ENCODE data around the gene NCOA5. TPM values are rescaled to one million over a fixed set of nuclear protein-coding genes. Genes with fewer than 3 reads are reported as not detected.

NCOA5 gene
- 28.4 TPM for polyA plus RNA-seq (2013, experiment 1 of 2)
- 28.2 TPM for polyA plus RNA-seq (2013, experiment 2 of 2)

DNA sequence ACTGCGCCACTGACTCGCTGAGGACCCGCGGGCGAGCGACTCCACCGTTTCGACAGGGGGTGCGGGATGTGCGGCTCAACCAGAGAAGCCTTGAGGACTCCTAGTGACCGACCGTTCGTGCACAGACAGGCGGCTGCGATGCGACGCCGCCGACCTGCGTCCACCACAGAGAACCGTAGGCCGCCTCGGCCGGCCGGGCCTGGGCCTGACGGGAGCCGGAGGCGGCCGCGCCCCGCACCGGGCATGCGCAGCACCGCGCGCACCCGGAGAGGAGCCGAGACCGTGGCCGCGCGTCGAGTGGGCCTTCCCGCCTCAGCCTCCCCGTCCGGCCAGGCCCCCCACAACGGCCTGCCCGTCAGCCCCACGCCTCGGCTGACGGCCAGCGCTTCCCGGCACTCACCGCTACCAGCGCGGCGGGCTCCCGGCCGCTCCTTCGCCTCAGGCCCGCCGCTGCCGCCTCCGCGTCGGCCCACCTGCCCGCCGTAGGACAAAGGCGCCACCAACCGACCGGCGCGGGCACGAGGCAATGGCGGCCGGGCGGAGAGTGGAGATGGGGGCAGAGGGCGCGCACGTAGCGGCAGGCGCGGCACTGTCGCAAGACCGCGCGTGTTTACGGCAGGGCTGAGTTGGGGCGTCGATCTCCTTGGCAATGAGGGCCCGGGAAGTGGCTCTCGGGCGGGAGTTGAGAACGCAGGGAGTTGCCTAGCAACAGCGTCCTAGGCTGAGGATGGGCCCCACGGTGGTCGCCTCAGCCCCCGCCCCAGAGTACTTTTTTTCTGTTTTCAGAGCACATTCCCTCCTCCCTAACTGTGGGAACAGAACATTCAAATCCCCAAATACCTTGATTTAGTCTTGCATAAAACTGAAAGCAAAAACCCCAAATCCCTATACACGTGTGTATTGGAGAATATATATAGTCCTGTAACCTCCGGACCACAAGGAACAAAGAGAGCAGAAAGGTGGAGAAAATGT, at the start of gene NCOA5:
TSS of gene NCOA5 (minus strand) at position 546 of the 972 bp plus-strand sequence. CDS start 10,538 bp downstream, outside the sequence.
- no peaks in the 10 kb centered on the region for H3K9me3 ChIP-seq (ENCODE audit: insufficient read depth, low read depth, low read length)
- WGBS: under 1% methylated on average over 98 of the region's 100 CpGs
- H3K36me3 ChIP-seq (ENCODE audit: insufficient read depth, low read length): no peaks in the 10 kb centered on the region
- H3K4me1 ChIP-seq (ENCODE audit: insufficient read depth, low read length): peaks cover 16% of the 10 kb centered on the region; the same call in 1 of the 2 replicates
- peak within 1 kb of the TSS; percentile 99 for H3K9ac ChIP-seq (ENCODE audit: low read depth, low read length)
- peak within 1 kb of the TSS; percentile 97 for H3K27ac ChIP-seq (ENCODE audit: low read depth, low read length)
- H3K4me3 ChIP-seq (ENCODE audit: low read length): peak within 1 kb of the TSS; percentile 98
- no peaks in the 10 kb centered on the region for H3K27me3 ChIP-seq (ENCODE audit: insufficient read depth, low read length)

DNA sequence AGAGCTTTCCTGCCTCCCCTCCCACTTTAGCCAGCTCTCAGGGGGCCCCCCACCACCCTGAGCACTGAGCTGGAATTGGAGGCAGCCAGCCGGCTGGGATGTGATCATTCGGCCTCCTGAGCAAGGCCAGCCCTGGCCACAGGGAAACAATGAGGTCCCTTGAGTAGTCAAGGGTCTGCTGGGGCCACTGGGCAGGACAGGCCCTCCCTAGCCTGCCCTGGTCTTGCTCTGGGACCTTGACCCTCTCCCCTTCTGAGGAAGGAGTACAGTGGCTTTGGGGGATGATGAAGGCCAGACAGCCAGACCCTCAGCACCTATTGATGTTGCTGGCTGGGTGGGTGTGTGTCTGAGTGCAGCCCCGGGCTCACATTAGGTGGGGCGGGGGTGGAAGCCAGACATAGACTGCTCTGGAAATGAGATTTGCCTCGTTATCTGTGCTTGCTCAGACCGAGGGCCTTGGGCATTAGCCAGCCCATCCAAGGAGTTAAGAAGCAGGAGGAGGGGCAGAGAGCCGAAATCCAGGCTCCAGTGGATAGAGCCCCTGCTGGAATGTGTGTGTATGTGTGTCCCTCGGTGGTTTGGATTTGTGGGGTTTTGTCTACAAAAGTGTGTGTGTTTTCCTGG, 49.6 kb upstream of the NCOA5 start:
- peaks cover 18% of the 10 kb centered on the region; the same call in 1 of the 2 replicates for H3K4me1 ChIP-seq (ENCODE audit: insufficient read depth, low read length)
- H3K27ac ChIP-seq (ENCODE audit: low read depth, low read length): no peak overlapping the region
- H3K9ac ChIP-seq (ENCODE audit: low read depth, low read length): no peak overlapping the region
- H3K36me3 ChIP-seq (ENCODE audit: insufficient read depth, low read length): no peaks in the 10 kb centered on the region
- WGBS: 68% methylated on average over 8 of the region's 8 CpGs
- no peak overlapping the region for H3K4me3 ChIP-seq (ENCODE audit: low read length)
- no peaks in the 10 kb centered on the region for H3K9me3 ChIP-seq (ENCODE audit: insufficient read depth, low read depth, low read length)
- H3K27me3 ChIP-seq (ENCODE audit: insufficient read depth, low read length): peaks cover 3% of the 10 kb centered on the region; the same call in 1 of the 2 replicates

DNA sequence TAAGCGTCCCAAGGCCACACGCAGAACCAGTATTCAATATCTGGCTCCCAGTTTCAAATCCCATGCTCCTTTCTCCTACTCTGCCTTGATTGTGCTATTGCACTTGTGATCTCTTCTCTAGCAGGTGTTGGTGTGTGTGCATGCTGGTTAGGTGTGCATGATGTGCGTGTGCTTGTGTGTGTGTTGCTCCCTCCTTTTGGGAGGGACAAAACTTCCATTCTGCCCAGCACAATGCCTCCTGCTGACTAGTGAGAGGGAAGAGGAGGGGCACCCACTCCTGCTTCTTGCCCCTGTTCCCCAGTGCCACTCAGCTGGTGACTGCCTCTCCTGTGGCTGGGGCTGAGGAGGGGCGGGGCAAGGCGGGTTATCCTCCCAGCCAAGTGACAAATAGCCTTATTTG, 48.1 kb upstream of the NCOA5 start:
- Histone ChIP-seq H3K9ac (ENCODE audit: low read depth, low read length) (no peak overlapping the region), H3K9me3 (ENCODE audit: insufficient read depth, low read depth, low read length) (no peaks in the 10 kb centered on the region), H3K27ac (ENCODE audit: low read depth, low read length) (no peak overlapping the region), H3K27me3 (ENCODE audit: insufficient read depth, low read length) (peaks cover 6% of the 10 kb centered on the region; the same call in 1 of the 2 replicates), H3K4me1 (ENCODE audit: insufficient read depth, low read length) (peaks cover 18% of the 10 kb centered on the region; the same call in 1 of the 2 replicates), H3K36me3 (ENCODE audit: insufficient read depth, low read length) (no peaks in the 10 kb centered on the region), H3K4me3 (ENCODE audit: low read length) (no peak overlapping the region)
- 90% methylated on average over 3 of the region's 5 CpGs for WGBS

DNA sequence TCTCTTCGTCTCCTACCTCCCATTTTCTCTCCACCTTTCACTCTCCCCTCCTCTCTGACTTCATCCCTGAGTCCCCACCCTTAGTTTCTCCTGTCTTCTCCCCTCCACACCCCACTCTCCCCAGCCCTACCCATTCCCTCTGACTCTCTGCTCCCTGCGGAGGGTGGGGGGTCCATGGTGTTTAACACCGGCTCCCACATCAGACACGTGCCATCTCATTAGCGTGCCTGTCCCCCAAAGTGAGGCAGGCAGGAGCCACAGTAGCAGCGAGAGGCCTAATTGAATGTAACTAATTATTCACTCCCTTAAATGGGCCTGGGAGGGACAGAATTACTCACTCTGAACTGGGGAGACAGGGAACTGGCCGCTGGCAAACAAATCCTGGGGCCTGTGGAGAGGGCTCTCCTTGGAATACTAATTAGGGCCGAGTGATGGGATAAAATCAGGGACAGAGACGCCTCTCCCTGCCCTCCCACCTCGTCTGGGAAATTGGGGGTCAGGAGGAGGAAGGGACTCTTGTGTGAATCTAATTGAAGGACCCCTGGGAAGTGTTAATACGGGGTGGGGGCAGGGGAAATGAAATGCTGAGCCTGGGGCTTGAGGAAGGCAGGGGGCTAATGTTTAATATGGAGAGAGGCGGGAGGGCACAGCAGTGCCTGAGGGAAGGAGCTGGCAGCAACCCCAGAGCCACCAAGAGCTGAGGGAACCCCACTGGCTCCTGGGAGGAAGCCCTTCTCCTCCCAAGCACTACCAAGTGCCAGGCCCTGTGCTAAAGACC, 46.3 kb upstream of the NCOA5 start:
- H3K27me3 ChIP-seq (ENCODE audit: insufficient read depth, low read length): peaks cover 10% of the 10 kb centered on the region; the same call in 1 of the 2 replicates
- no peaks in the 10 kb centered on the region for H3K36me3 ChIP-seq (ENCODE audit: insufficient read depth, low read length)
- 27% methylated on average over 12 of the region's 12 CpGs for WGBS
- peak overlapping the region; percentile 12; the same call in 1 of the 2 replicates for H3K9ac ChIP-seq (ENCODE audit: low read depth, low read length)
- H3K4me1 ChIP-seq (ENCODE audit: insufficient read depth, low read length): peaks cover 18% of the 10 kb centered on the region; the same call in 1 of the 2 replicates
- no peak overlapping the region for H3K27ac ChIP-seq (ENCODE audit: low read depth, low read length)
- H3K4me3 ChIP-seq (ENCODE audit: low read length): no peak overlapping the region
- H3K9me3 ChIP-seq (ENCODE audit: insufficient read depth, low read depth, low read length): no peaks in the 10 kb centered on the region

DNA sequence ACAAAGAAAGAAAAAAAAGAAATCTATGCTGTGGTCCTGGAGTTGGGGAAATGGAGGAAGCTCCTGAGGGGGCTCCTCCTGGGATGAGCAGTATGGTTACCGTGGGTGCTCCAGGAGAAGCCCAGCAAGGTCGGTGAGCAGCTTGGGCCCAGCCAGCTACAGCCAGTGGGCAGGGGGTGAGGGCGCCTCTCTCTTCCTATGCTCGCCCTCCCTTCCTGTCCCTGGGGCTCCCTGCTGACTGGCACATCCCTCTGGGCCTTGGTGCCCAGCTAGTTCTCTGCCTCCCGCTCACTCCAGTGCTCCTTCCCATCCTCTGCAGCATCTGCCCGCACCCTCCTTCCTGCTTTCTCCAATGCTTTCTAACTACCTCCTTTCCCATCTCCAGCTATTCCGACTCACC, 45.0 kb upstream of the NCOA5 start:
- Histone ChIP-seq H3K4me1 (ENCODE audit: insufficient read depth, low read length) (peaks cover 13% of the 10 kb centered on the region; the same call in 1 of the 2 replicates), H3K27ac (ENCODE audit: low read depth, low read length) (no peak overlapping the region), H3K36me3 (ENCODE audit: insufficient read depth, low read length) (no peaks in the 10 kb centered on the region), H3K9ac (ENCODE audit: low read depth, low read length) (no peak overlapping the region), H3K27me3 (ENCODE audit: insufficient read depth, low read length) (peaks cover 21% of the 10 kb centered on the region), H3K4me3 (ENCODE audit: low read length) (no peak overlapping the region), H3K9me3 (ENCODE audit: insufficient read depth, low read depth, low read length) (no peaks in the 10 kb centered on the region)
- WGBS: 89% methylated on average over 7 of the region's 7 CpGs

DNA sequence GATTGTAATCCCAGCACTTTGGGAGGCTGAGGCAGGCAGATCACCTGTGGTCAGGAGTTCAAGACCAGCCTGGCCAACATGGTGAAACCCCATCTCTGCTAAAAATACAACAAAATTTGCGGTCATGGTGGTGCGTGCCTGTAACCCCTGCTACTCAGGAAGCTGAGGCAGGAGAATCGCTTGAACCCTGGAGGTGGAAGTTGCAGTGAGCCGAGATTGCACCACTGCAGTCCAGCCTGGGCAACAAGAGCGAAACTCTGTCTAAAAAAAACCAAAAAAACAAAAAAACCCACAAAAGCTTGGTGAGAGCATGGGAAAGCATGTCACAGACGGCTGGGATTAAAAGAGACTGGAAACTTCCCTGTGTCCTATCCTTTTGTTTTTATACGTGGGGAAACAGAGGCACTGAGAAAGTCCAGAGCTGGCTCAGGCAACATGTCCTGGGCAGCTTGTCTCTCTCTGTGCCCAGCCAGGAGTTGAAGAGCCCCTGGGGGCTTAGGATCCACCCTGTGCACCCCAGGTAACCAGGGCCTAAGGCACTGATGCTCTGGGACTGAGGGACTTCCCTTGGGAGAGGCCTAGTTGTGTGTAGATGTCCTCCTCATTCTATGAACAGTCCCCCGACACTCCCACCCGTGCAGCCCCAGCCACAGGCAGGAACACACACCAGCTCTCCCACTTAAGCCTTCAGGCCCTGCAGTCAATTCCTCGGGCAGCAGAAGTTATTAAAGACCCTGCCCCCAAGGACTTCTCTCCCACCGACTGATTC, 44.3 kb upstream of the NCOA5 start:
- WGBS: 87% methylated on average over 10 of the region's 11 CpGs
- H3K36me3 ChIP-seq (ENCODE audit: insufficient read depth, low read length): no peaks in the 10 kb centered on the region
- H3K27ac ChIP-seq (ENCODE audit: low read depth, low read length): no peak overlapping the region
- H3K4me3 ChIP-seq (ENCODE audit: low read length): no peak overlapping the region
- H3K9ac ChIP-seq (ENCODE audit: low read depth, low read length): no peak overlapping the region
- peaks cover 12% of the 10 kb centered on the region; the same call in 1 of the 2 replicates for H3K4me1 ChIP-seq (ENCODE audit: insufficient read depth, low read length)
- no peaks in the 10 kb centered on the region for H3K9me3 ChIP-seq (ENCODE audit: insufficient read depth, low read depth, low read length)
- H3K27me3 ChIP-seq (ENCODE audit: insufficient read depth, low read length): peaks cover 21% of the 10 kb centered on the region

DNA sequence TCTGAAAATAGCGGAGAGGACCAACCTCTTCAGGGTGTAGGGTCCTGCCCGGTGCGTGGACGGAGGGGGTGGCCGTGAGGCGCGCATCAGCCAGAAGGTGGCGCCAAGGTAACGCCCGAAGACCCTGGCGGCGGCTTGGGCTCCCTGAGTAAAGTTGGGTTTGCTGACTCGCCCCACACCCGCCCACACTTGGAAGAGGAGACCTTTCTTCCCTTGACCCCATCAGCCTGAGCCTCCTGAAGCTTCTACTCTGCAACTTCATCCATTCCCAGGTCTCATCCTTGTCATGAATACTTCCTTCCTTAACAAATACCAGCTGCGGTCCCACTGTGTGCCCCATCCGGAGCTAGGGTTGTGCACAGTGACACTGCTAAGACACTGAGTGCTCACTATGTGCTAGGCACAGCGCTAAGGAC, 43.0 kb upstream of the NCOA5 start:
- no peaks in the 10 kb centered on the region for H3K36me3 ChIP-seq (ENCODE audit: insufficient read depth, low read length)
- H3K27ac ChIP-seq (ENCODE audit: low read depth, low read length): no peak overlapping the region
- WGBS: 18% methylated on average over 17 of the region's 17 CpGs
- no peaks in the 10 kb centered on the region for H3K9me3 ChIP-seq (ENCODE audit: insufficient read depth, low read depth, low read length)
- peaks cover 9% of the 10 kb centered on the region; the same call in 1 of the 2 replicates for H3K4me1 ChIP-seq (ENCODE audit: insufficient read depth, low read length)
- H3K27me3 ChIP-seq (ENCODE audit: insufficient read depth, low read length): peaks cover 21% of the 10 kb centered on the region
- H3K4me3 ChIP-seq (ENCODE audit: low read length): no peak overlapping the region
- no peak overlapping the region for H3K9ac ChIP-seq (ENCODE audit: low read depth, low read length)

DNA sequence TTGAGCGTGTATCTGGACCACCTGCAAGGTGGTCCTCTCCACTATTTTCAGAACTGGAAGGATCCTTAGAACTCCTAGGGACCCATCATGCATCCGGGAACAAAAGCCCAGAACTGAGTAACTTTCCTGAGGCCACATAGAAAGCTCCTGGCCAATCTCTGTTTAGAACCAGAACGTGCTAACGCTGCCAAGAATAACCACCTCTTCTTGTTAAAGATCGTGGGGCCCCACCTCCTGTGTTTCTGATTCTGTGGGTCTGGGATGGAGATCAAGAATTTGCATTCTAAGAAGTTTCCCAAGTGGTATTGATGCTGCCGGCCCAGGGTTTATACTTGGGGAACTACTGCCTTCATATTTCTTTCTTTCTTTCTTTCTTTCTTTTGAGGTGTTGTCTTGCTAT, 41.6 kb upstream of the NCOA5 start:
- Histone ChIP-seq H3K27ac (ENCODE audit: low read depth, low read length) (no peak overlapping the region), H3K9ac (ENCODE audit: low read depth, low read length) (no peak overlapping the region), H3K36me3 (ENCODE audit: insufficient read depth, low read length) (no peaks in the 10 kb centered on the region), H3K27me3 (ENCODE audit: insufficient read depth, low read length) (peaks cover 21% of the 10 kb centered on the region), H3K9me3 (ENCODE audit: insufficient read depth, low read depth, low read length) (no peaks in the 10 kb centered on the region), H3K4me3 (ENCODE audit: low read length) (no peak overlapping the region), H3K4me1 (ENCODE audit: insufficient read depth, low read length) (peaks cover 7% of the 10 kb centered on the region; the same call in 1 of the 2 replicates)
- WGBS: 60% methylated on average over 5 of the region's 6 CpGs

DNA sequence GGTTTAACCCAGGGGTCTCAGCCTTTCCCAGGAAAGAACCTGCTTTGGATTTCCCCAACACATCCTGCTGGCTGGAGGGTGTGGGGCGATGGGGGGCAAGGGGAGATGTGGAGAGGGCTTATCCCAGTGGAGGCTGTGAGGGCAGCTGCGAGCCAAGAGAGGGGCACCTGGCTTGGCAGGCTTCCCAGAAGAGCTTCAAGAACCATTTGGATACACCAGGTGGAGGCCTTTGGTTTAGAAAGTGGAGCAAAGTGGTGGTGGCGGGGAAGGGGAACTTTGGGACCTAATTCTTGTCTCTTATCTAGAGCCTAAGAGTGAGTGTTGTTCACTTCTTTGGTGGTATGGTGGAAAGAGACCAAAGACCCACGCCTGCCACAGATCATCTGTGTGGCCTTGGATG, 40.8 kb upstream of the NCOA5 start:
- no peak overlapping the region for H3K4me3 ChIP-seq (ENCODE audit: low read length)
- H3K27ac ChIP-seq (ENCODE audit: low read depth, low read length): no peak overlapping the region
- H3K4me1 ChIP-seq (ENCODE audit: insufficient read depth, low read length): peaks cover under 1% of the 10 kb centered on the region; the same call in 1 of the 2 replicates
- H3K9me3 ChIP-seq (ENCODE audit: insufficient read depth, low read depth, low read length): no peaks in the 10 kb centered on the region
- 80% methylated on average over 4 of the region's 4 CpGs for WGBS
- no peaks in the 10 kb centered on the region for H3K36me3 ChIP-seq (ENCODE audit: insufficient read depth, low read length)
- peaks cover 21% of the 10 kb centered on the region for H3K27me3 ChIP-seq (ENCODE audit: insufficient read depth, low read length)
- no peak overlapping the region for H3K9ac ChIP-seq (ENCODE audit: low read depth, low read length)

DNA sequence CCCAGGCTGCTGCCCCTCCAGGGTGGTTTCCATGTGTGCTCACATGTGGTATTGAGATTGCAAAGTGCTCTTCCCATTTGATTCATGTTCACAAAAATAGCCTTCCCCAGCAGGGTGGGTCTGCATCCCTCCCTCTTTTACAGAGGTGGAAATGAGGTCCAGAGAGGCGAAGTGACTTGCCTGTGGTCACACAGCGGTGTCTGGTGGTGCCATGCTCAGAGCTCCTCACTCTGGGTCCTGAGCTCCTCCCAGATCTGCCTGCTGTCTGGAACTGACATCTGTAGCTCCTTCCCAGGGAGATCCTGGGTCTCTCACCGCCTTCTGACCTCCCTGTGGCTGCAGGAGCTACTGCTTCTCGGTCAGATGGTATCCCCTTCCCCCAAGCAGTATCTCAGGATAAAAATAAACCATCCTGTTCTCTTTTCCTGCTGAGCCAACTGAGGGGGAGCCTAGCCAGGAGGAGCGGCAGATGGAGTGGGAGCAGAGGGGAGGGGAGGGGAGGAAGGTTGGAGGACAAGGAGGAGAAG, 40.3 kb upstream of the NCOA5 start:
- Histone ChIP-seq H3K27me3 (ENCODE audit: insufficient read depth, low read length) (peaks cover 21% of the 10 kb centered on the region), H3K36me3 (ENCODE audit: insufficient read depth, low read length) (no peaks in the 10 kb centered on the region)

More for the DNA sequence above, 40.3 kb upstream of the NCOA5 start:
- H3K9ac ChIP-seq (ENCODE audit: low read depth, low read length): no peak overlapping the region
- H3K27ac ChIP-seq (ENCODE audit: low read depth, low read length): no peak overlapping the region
- no peaks in the 10 kb centered on the region for H3K4me1 ChIP-seq (ENCODE audit: insufficient read depth, low read length)
- 47% methylated on average over 5 of the region's 5 CpGs for WGBS
- H3K4me3 ChIP-seq (ENCODE audit: low read length): no peak overlapping the region
- no peaks in the 10 kb centered on the region for H3K9me3 ChIP-seq (ENCODE audit: insufficient read depth, low read depth, low read length)

All from HUES64 (cell line).